DMS153 treated with DMSO at 0.1 percent for 48 hours (cell line): ENCODE results near the gene RIC8A.

Source experiments
- DNase-seq: peaks from one replicate; lab custom pipeline; 2025; ENCODE audit not compliant: unreplicated experiment; lab: John Stamatoyannopoulos, UW

The RIC8A gene

DNA sequence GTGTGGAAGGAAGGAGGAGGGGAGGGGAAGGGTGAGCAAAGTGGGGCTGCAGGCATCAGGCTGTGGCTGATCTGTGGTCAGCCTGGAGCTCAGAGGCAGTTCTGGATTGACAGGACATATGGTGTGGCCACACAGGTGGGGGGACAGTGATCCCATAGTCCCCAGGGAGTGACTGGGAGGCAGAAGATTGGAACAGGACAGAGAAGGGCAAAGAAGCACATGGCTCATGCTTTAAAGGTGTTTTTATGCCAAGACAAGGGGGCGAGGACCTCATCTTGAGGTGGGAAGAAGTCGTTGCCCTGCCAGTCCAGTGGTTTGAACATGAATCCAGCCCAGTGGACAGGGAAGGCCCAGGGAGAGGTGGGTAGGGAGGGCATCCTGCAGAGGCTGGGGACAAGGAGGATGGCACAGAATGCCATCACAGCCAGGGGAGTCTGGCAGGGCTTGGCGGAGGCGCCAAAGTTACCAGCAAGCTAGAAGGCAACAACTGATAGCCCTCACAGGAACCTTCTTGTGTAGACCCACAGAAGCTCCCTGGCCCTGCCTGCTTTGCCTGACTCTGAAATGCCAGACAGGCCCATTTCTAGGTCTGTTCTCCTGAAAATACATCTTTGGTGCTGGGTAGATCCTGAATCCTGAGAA is 3.4 kb upstream of the RIC8A start:
- no peak for DNase-seq

DNA sequence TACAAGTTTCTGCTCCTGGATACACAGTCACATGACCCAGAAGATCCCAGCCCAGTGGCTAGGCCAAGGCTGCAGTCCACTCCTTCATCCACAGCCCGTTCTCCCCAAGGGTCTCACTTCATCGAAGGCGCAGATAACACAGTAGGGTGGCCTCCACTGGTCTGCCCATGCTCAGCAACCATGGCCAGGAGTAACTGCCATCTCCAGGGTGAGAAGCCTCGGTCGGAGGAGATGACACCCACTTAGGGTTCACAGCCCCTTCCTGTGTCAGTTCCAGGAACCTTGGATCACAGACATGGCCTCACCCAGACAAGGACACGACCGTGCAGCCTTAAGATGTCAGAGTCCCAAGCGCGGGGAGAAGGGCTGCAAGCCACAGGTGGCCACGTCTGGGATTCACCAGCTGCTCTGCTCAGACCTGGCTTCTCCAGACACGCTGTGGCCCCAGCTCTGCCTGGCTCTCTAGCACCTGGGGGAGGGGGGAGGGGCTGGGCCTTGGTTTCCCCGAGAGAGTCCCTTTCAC is 2.9 kb upstream of the RIC8A start:
- DNase-seq = no peak

DNA sequence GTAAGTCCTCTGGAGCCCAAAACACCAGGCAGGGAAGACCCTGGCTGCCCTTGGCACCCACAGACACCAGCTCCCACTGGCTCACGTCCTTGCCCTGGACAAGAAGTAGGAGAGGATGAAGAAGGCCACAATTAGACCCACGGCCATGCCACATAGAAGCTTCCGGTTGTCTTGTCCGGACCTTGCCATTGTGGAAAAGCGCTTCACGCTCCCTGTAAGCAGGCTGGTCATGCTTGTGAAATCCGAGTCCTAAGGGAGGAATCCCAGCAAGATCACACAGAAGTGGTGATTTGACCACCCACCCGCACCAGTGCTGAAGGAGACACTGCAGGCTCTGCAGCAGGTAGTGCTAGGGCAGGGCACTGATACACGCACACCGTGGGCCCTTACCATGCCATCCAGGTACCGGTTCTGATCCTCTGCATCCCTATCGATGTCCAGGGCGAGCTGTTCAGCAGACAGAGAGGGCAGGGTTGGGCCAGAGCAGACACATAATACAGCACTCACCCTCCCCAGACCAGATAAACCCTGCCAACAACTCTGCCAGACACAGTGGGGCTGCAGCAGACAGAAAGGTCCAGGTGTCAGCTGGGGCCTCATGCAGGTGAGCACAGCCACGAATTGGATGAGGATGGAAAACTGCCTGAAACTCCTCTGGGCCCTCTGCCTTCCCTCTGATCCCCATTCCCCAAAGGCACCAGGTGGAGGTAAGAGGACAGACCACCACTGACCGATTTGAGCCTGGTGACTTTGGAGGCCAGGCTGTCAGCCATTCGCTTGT is 2.1 kb upstream of the RIC8A start:
- no peak for DNase-seq

DNA sequence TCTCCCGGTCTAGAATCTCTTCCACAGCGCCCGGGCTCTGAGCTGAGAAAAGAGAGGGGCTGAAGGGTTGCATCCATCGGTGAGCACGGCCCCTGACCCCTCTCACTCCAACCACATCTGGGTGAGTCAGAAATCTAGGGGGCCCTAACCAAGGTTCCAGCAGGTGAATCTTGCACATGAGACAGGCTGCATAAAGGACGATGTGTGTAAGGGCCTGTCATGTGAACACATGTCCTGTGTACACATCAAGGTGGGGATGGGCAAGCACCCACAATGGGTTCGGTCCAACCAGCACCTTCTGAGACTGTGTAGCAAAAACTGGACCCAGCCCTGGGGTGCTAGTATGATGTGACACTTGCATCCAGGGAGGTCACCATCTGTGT is 1.5 kb upstream of the RIC8A start:
- no peak for DNase-seq

DNA sequence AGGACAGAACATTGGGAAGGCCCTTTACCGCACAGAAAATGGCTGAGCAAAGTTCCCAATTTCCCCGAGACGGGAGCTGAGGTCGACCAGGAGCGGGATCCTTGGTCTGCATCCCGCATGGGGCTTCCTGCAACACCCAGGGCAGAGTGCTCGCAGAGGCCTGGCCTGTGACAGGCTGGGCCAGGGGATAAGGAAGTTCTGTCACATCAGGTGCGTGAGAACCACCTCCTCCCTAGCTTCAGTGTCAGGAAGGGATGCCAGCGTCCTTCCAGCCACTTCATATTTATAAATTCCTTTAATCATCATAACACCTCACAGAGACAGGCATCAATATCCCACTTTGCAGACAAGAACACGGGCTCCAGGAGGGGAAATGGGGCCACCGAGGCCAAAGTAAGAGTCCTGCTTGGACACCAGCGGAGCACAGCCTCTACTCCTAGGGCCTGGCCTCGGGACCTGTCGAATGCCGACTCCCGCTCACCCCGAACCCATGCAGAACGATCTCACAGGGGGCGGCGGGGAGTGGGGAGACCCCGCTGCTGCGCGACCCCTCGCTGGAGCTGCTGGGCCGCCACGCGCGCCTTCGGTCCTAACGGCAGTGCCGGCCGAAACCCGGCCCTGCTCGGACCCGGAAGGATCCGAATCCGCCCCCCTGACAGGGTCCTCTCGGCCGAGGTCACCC is 841 bp upstream of the RIC8A start:
- no peak for DNase-seq

DNA sequence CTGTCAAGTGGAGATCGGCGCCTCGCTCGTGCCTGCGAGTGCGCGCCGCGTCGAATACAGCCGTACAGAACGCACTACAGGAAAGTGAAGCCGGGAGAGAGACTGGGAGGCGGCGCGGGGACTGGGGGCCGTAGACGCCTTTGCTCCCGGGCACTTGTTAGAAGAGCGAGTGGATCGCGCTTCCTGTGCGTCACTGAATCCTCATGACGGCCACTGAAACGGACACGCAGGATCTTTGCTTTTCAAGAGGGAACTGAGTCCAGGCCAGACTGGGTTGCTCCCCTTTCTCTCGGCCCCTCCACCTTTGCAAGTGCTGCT is 314 bp downstream of the RIC8A start:
- no peak for DNase-seq

DNA sequence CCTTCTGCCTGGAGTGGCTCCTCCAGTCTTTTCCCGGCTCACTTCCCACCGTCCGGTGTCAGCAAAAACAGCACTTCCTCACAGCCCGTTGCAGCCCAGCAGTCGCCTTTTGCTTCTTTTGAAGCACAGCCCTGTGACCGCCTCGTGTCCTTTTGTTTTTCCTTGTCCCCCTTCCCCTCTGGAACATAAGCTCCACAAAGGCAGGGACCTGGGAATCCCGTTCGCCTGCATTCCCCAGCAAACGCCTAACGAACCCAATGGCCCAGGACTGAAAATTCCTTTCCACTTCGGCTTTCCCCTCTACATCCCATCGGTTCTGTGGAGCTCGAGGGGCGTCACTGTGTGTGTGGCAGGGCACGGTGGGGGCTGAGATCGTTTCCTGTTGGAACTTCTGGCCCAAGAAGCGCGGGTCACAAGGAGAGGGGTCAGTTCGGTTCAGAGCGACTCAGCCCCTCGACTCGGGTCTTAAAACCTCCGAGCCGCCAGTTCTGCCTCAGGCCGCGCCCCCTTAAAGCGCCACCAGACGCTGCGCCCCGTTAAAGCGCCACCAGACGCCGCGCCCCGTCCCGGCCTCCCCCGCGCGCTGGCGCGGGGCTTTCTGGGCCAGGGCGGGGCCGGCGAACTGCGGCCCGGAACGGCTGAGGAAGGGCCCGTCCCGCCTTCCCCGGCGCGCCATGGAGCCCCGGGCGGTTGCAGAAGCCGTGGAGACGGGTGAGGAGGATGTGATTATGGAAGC is 841 bp downstream of the RIC8A start:
- peak; percentile 5 for DNase-seq

DNA sequence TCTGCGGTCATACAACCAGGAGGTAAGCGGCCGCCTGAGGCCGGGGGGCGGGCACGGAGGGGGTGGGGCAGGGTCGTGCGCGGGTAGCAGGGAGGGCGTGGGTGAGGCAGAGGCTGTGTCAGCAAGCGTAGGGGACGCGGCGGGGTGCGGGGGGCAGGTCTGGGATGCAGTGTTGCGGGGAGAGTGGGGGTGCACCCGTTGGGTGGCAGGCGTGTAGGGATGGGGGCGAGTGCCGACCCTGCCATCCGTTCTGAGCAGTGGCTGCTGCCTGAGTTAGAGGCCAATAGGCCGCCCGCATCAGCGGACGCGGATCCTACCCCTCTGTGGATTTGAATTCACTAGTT is 1.4 kb downstream of the RIC8A start:
- no peak for DNase-seq

DNA sequence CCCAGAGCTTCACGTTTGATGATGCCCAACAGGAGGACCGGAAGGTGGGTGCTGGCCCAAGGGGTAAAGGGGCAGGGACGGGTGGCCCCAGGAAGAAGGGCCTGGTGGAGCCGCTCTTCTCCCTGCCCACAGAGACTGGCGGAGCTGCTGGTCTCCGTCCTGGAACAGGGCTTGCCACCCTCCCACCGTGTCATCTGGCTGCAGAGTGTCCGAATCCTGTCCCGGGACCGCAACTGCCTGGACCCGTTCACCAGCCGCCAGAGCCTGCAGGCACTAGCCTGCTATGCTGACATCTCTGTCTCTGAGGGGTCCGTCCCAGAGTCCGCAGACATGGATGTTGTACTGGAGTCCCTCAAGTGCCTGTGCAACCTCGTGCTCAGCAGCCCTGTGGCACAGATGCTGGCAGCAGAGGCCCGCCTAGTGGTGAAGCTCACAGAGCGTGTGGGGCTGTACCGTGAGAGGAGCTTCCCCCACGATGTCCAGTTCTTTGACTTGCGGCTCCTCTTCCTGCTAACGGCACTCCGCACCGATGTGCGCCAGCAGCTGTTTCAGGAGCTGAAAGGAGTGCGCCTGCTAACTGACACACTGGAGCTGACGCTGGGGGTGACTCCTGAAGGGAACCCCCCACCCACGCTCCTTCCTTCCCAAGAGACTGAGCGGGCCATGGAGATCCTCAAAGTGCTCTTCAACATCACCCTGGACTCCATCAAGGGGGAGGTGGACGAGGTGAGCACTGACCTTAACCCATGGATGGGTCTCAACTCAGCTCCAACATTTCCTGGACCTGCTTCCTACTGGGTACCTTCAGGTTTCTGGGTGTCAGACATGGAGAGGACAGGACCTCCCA is 2.0 kb downstream of the RIC8A start:
- DNase-seq = no peak

DNA sequence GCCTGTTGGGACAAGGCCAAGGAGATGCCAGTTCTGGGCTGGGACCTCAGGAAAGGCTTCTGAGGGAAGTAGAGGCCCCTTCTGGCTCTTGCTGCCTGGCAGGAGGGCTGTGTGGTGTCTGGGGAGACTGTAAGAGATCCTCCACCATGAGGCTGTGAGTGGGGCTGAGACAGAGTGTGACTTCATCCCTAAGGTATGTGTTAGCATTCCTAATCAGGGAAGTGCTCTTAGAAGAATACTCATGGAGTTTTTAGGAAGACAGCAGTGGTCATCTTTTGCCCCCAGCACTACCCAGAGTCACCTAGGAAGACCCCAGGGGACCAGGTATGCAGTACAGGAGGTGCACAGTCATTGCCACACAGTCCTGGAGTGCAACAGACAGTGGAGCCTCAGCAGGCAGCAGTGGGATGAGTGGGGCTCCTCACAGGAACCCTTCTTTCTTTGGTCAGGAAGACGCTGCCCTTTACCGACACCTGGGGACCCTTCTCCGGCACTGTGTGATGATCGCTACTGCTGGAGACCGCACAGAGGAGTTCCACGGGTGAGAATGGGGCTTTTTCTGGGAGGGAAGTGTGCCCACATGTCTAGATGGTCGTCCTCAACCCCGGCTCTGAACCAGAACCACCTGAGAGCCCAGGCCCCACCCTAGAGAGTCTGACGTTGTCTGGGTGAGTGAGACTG is 2.8 kb downstream of the RIC8A start:
- DNase-seq = no peak

DNA sequence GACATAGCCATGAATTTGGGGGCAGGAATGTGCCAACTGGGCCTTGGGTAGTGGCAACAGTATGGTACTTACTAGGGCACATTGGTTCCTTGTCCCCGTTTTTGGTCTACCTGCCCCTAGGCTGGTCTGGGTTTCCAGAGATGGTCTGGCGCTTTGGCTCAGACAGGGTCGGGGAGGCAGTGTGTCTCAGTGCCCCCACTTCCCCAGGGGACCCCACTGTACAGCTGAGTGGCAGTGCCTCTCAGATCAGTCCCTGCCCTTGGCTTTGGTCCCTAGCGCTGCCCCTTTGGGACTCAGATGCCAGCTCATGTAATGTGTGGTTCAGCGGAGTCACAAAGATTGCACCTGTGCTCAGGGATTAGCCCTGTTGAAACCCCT is 3.3 kb downstream of the RIC8A start:
- DNase-seq = no peak

DNA sequence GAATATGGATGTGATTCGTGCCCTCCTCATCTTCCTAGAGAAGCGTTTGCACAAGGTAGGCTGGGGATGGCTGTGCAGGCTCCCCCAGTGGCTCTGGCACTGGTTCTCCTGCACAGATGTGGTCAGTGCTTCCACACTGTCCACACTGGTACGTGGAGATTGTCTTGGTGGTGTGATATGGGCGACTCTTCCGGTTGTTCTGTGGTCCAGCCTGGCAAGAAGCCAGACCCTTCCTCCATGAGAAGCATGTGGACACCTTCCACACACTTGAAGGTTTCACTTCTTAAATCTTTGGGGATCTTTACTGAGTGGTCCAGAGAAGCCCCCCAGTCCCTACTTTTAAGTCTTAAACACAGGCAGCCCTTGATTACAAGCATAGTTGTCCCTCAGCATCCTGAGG is 3.8 kb downstream of the RIC8A start:
- DNase-seq = no peak

DNA sequence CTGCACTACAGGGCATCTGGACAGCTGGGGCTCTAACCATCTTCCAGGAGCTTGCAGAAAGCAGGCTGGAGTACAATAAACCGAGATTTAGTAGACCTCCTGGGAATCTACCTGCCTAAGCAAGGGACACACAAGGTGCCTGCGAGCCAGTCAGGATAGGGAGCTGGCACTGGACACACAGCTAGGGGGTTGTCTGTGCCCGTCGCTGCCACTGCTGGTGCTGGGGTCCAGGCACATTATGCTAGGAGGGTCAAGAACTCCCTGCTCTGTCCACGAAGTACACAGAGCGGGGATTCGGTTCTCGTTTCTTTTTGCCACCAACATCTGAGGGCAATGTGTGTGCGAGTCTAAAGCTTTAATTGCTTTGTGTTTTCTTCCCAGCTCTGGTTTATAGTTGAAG is 4.2 kb downstream of the RIC8A start:
- DNase-seq = no peak

DNA sequence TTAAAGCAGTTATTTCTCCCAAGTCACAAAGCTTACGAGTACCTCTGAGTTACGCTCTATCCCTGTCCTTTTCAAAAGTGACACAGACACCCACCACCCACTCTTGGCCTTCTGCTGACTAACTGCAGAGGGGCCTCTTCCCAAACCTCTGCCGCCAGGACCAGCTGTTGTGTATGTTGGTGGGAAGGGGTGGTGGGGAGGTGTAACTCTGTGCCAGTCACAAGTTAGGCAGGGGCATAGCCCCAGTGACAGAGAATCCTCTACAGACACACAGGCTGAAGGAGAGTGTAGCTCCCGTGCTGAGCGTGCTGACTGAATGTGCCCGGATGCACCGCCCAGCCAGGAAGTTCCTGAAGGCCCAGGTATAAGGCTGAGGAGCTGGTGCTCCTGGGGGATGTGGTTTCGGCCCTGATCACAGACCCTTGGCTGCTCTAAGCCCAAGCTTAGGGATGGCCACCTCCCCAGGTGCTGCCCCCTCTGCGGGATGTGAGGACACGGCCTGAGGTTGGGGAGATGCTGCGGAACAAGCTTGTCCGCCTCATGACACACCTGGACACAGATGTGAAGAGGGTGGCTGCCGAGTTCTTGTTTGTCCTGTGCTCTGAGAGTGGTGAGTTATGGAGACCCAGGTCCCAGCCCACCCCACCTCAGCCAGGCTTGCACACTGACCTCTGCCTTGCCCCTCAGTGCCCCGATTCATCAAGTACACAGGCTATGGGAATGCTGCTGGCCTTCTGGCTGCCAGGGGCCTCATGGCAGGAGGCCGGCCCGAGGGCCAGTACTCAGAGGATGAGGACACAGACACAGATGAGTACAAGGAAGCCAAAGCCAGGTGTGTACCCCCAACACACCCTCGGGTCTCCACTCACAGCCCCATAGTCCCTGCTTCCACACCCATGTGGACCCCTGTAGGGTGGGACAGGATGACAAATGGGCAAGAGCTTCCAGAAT is 4.9 kb downstream of the RIC8A start:
- no peak for DNase-seq

DNA sequence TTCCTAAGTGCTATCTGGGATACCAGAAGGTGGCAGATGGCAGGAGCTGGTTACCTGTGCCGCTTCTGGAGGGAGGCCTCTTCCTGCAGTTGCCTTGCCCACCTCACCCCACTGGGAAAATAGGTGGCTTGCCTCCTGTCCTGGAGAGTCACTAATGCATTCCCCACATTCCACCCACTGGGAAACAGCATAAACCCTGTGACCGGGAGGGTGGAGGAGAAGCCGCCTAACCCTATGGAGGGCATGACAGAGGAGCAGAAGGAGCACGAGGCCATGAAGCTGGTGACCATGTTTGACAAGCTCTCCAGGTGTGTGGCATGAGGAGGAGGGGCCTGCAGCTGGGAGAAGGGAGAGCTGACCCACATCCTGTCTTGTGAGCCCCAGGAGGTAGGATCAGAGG is 5.6 kb downstream of the RIC8A start:
- no peak for DNase-seq

DNA sequence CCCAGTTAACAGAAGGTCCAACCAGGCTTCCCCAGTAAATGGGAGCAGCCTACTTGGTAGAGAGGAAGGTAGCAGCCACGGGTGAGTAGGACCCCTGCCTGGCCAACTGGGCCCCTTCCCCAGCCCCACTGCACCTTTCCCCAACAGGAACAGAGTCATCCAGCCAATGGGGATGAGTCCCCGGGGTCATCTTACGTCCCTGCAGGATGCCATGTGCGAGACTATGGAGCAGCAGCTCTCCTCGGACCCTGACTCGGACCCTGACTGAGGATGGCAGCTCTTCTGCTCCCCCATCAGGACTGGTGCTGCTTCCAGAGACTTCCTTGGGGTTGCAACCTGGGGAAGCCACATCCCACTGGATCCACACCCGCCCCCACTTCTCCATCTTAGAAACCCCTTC is 6.6 kb downstream of the RIC8A start:
- DNase-seq = no peak

DNA sequence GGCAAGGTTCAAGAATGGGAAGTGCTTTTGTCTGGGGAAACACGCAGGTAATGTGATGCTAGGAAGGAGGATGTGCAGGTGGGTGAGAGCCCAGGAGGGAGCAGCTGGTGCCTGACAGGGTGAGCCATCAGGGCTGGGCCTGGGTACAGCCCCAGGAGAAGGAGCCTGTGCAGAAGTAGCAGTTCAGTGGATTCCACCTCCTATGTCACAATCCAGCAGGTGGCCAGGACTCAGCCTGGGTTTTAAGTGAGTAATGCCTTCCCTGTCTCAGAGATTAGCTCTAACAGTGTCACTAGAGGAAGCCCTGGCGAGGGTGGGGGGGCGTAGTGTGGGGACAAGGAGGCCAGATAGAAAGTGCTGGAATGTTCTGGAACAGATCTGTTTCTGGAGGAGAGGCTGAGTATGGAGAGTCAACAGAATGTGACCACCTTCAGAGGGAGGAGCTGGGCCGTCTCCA is 8.1 kb downstream of the RIC8A start:
- DNase-seq = no peak

DNA sequence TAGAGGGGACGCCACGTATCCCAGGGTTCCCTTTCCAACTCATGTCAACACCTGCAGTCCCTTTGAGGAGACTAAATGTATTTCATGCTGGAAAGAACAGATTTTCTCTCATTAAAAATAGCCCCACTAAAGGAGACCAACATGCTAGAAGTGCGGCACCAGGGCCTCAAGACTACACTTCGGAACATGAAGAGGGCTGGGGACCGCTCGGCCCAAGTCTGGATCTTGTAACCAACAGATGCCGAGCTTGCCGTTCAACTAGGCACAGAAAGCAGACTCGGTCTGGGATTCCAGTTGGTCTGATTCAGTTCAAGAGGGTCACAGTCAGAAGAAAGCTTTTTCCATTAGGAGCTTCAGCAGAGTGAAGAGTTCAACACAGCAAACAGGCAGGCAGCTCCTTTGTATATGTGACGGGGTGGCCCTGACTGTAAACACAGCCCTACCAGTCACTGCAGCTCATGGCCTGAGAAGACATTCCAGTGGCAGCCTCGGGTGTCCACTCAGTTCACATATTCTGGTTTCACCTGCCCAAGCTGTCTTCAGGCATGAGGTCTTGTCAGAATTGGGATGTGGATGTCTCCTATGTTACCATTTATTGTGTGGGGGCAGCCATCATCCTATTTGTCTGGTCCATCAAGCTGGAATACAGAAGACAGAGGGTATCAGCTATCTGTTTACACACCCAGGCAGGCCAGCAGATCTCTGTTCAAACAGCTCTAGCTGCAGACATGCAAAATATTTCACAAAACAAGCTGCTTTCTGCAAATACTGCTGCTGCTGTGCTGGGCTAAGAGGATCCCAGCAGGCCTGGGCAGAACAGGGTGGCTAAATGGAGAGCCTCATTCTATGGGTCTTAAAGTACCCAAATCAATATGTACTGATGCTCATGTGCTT is 8.8 kb downstream of the RIC8A start:
- no peak for DNase-seq
